NCI-H2029 (cell line): ENCODE measurements around the gene CEP20.
"Not testable (repeated sequence)": the region's sequence is repeated elsewhere in the genome, so short reads cannot be mapped to it uniquely, and the experiment has no call there.

Experiments
- DNase-seq: peaks from one replicate; lab custom pipeline; 2025; lab: John Stamatoyannopoulos, UW

Gene CEP20, protein sequence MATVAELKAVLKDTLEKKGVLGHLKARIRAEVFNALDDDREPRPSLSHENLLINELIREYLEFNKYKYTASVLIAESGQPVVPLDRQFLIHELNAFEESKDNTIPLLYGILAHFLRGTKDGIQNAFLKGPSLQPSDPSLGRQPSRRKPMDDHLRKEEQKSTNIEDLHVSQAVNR

DNA sequence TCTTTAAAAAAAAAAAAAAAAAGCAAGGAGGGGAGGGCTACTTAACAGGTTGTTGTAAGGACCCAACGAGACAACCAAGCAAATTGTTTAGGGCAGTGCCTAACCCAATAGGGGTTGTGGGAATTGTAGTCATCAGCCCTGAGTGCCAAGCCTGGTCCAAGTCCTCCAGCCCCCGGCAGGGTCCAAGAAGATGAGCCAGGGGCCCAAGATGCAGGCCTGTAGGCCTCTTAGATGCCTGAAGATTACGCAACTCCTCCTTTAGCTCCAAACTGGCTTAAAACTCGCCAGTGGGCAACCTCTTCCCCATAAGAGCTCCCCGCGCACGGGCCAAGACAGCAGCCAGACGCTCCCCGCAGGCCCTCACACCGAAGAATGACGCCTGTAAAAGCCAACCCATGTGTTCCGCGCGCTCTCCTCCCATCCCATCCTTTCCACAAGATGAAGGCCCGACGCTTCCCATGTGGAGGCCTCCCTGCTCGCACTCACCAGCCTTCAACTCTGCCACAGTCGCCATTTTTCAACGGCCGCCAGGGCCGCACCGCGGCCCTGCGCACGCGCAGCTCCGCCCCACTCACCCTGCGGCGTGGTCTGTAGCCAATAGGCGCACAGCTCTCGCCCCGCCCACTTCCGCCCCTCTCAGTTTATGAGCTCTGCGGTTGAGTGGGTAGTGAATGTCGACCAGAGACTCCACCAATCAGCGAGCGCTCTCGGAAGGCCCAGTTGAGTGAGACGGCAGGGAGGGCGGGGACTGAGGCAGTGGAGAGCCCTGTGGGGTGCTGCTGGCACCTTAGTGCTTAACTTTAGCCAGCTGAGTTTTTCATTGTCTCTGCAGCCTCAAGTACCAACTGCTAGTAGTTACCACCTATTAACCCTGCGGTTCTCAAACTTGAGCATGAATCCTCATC, at the start of gene CEP20:
CEP20 (minus strand) TSS at position 532 of the 905 bp plus-strand sequence; CDS start at position 514, 18 bp downstream.
- peak; percentile 98 for DNase-seq

DNA sequence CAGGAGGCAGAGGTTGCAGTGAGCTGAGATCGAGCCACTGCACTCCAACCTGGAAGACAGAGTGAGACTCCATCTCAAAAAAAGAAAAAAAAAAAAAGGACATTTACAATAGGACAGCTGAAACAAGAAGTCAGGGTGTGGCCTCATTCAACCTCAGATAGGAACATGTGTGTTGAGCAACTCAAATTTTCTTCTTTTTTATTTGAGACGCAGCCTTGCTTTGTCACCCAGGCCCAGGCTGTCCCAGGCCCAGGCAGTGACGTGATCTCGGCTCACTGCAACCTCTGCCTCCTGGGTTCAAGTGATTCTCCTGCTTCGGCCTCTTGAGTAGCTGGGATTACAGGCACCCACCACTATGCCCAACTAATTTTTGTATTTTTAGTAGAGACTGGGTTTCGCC, 48.4 kb upstream of the CEP20 start:
- DNase-seq: not testable (repeated sequence)

DNA sequence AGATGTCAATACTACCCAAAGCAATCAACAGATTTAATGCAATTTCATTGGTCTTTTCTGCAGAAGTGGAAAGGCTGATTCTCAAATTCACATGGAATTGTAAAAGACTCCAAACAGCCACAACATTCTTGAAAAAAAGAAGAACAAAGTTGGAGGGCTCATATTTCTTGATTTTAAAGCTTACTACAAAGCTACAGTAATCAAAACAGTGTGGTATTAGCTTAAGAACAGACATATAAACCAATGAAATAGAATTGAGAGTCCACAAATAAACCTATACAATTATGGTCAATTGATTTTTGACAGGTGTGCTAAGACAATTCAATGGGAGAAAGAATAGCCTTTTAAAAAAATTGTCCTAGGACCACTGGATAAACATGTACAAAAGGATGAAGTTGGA, 46.6 kb upstream of the CEP20 start:
- DNase-seq: no peak

DNA sequence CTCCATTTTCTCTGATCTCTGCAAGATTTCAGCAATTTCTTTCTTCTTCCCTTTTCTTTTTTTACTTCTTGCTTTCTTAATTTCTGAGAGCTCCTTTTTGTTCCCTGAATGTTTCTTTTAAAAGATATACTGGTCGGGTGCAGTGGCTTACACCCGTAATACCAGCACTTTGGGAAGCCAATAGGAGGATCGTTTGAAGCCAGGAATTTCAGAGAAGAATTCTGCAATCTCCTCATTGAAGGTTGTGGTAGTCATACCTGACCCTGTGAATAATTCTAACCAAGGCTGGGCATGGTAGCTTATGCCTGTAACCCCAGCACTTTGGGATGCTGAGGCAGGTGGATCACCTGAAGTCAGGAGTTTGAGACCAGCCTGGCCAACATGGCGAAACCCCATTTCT, 45.4 kb upstream of the CEP20 start:
- DNase-seq: no peak

DNA sequence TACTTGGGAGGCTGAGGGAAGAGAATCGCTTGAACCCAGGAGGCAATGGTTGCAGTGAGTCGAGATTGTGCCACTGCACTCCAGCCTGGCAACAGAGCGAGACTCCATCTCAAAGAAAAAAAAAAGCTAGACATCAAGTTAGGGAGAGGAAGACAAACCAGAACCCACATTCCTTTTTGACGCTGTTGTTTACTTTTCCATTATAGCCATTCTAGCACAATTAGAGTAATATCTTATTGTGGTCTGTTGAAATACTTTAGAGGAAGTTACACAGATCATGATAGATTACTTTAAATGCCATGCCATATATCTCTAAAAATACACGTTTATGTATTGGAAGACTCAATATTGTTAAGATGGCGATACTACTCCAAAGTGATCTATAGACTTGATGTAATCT, 44.5 kb upstream of the CEP20 start:
- no peak for DNase-seq

DNA sequence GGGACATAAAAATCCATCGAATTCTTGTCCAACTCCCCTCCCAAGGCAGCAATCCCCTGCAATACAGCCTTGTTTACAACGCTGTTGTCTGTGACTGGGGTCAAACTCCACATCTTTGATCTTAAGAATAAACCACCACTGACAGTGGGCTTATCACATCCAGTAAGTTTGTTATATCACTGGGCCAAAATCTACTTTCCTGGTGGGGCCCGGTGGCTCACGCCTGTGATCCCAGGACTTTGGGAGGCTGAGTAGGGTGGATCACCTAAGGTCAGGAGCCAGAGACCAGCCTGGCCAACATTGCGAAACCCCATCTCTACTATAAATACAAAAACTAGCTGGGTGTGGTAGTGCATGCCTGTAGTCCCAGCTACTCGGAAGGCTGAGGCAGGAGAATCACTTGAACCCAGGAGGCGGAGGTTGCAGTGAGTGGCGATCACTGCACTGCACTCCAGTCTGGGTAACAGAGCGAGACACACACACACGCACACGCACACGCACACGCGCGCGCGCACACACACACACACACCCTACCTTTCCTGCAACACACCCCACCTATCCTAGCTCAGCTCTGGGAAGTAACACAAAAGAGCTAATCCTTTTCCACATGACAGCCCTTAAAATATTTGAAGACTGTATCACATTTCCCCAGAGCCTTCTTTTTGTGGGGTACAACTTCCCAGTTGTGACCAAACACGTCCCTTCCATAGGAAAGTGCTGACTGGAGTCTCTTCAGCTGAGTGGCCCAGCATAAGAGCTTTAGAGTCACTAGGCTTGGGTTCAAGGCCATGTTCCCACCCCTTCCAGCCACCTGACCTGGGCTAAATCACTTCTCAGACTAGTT, 40.1 kb upstream of the CEP20 start:
- DNase-seq: no peak

DNA sequence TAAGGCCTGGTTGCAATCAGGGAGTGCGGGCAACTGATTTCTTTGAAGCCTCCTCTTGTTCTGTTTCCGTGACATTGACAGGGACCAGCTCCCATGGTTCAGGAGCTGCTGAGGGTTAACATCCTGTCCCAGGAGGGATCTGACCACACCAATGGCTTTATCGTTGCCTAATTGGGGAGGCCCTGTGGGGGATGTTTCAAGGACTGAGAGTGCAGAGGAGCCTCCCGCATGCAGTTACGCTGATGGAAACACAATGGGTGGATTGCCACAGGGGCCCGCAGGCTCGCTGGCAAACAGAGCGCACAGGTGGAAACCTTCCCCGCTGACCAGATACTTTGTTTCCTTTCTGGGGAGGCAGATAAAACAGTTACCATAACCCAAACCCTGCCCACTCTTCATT, 37.2 kb upstream of the CEP20 start:
- no peak for DNase-seq

DNA sequence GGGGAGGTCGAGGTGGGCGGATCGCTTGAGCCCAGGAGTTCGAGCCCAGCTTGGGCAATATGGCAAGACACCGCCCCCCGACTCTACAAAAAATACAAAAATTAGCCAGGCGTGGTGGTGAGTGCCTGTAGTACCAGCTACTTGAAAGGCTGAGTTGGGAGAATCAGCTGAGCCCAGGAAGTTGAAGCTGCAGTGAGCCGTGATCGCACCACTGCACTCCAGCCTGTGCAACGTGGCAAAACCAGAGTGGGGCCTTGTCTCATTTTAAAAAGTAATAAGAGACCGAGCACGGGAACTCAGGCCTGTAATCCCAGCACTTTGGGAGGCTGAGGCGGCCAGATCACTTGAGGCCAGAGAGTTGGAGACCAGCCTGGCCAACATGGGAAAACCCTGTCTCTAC, 36.6 kb upstream of the CEP20 start:
- no peak for DNase-seq

DNA sequence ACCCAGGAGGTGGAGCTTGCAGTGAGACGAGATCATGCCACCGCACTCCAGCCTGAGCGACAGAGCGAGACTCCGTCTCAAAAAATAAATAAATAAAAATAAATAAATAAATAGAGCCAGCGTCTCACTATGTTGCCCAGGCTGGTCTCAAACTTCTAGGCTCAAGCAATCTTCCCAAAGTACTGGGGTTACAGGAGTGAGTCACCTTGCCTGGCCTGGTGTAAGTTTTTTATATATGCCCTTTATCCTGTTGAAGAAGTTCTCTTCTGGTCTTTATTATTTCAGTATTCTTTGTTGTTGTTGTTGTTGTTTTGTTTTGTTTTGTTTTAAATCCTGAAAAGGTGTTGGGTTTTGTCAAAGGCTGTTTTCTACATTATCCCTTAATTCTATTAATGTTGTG, 30.9 kb upstream of the CEP20 start:
- DNase-seq: no peak

DNA sequence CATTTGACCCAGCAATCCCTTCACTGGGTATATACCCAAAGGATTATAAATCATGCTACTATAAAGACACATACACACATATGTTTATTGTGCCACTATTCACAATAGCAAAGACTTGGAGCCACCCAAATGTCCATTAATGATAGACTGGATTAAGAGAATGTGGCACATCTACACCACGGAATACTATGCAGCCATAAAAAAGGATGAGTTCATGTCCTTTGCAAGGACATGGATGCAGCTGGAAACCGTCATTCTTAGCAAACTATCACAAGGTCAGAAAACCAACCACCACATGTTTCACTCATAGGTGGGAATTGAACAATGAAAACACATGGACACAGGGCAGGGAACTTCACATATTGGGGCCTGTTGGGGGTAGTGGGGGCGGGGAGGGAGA, 29.9 kb upstream of the CEP20 start:
- DNase-seq: not testable (repeated sequence)

DNA sequence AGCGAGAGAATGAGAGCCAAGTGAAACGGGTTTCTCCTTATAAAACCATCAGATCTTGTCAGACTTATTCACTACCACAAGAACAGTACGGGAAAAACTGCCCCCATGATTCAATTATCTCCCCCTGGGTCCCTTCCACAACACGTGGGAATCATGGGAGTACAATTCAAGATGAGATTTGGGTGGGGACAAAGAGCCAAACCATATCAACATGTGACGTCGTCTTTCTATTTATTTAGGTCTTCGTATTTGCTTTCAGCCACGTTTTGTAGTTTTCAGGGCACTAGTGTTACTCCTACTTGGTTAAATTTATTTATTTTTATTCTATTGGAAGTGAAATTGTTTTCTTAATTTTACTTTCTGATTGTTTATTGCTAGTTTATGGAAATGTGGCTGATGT, 27.9 kb upstream of the CEP20 start:
- DNase-seq: no peak

DNA sequence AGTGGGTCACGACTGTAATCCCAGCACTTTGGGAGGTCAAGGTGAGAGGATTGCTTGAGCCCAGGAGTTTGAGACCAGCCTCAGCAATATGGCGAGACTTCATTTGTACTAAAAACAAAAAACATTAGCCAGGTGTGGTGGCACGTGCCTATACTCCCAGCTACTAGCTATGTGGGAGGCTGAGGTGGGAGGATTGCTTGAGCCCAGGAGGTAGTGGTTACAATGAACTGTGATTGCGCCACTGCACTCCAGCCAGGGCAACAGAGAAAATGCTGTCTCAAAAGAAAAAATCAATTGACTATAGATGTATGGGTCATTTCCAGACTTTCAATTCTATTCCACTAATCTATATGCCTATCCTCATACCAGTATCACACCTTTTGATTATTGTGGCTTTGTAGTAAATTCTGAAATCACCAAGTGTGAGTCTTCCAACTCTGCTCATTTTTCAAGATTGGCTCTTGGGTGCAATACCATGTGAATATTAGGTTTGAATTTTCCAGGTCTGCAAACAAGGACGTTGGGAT, 27.2 kb upstream of the CEP20 start:
- no peak for DNase-seq

DNA sequence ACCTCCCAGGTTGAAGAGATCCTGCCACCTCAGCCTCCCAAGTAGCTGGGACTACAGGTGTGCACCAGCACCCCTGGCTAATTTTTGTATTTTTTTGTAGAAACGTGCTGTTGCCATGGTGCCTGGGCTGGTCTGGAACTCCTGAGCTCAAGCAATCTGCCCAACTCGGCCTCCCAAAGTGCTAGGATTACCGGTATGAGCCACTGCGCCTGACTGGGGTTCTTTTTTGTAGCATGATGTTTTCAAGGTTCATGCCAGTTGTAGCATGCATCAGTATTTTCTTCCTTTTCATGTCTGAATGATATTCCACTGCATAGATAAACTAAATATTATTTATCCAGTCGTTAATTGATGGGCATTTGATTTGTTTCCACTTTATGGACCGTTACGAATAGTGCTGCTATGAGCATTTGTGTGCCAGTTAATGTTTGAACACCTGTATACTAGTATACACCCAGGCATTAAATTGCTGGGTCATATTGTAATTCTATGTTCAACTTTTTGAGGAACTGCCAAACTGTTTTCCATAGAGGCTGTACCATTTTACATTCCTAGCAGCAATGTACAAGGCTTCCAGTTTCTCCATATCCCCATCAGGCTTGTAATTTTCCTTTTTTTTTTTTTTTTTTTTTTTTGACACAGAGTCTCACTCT, 24.8 kb upstream of the CEP20 start:
- DNase-seq: no peak

DNA sequence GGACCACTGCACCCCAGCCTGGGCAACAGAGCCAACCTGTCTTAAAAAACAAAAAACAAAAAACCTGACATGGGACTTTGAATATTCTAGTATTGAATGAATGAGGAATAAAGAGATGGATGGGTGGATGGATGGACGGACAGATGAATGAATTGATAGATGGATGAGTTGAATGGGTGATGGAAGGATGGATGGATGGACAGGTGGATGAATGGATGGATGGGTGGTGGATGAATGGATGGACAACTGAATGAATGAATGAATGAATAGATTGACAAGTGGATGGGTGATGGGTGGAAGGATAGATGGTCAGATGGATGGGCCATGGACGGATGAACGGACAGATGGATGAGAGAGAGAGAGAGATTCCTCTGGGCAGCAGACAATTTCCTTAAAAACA, 22.8 kb upstream of the CEP20 start:
- DNase-seq: no peak

DNA sequence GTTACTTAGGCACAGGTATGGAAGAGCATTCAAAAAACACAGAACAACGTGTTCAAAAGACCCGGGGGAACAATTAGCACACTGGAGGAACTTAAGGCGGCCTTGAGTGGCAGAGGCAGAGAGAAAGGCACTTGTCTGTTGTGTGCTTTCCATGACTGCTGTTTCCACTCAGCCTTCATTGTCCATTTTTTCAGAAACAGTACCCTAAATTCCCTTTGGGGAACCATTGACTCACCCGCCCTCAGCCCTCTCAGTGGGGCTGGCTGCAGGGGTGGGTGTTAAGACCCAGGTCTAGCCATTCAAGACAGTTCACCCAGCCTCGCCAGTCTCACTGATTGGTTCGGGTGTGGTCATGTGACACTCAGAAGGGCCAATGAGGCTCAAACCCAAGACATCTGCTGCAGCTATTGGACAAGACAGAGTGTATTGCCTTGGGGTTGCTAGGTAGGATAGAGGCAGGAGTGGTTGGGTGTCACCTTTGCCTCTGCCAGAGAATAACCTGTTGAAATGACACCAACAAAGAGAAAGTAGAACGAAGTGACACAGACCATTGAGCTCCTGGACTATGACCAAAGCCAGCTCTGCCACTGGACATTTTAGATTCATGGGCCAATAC, 19.6 kb upstream of the CEP20 start:
- peak; percentile 94 for DNase-seq

DNA sequence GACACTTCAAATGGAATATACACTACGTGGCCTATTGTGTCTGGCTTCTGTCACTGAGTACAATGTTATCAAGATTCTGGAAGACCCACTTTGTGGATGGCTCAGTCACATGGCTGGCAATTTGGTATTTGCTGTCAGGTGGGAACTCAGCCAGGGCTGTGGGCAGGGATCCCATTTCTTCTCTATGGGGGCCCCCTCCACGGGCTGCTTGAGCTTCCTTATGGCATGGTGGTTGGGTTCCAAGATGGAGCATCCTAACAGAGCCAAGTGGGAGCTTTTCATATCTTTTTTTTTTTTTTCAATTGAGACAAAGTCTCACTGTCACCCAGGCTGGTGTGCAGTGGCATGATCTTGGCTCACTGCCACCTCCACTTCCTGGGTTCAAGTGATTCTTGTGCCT, 18.0 kb upstream of the CEP20 start:
- DNase-seq: no peak

DNA sequence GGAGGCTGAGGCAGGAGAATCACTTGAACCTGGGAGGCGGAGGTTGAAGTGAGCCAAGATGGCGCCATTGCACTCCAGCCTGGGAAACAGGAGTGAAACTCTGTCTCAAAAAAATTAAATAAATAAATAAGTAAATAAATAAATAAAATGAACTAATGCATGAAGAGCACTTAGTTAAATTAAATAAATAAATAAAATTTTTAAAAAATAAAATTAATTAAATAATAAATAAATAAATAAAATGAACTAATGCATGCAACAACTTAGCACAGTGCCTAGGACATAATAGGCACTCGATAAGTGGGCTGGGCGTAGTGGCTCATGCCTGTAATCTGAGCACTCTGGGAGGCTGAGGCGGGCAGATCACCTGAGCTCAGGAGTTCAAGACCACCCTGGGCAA, 15.6 kb upstream of the CEP20 start:
- no peak for DNase-seq

DNA sequence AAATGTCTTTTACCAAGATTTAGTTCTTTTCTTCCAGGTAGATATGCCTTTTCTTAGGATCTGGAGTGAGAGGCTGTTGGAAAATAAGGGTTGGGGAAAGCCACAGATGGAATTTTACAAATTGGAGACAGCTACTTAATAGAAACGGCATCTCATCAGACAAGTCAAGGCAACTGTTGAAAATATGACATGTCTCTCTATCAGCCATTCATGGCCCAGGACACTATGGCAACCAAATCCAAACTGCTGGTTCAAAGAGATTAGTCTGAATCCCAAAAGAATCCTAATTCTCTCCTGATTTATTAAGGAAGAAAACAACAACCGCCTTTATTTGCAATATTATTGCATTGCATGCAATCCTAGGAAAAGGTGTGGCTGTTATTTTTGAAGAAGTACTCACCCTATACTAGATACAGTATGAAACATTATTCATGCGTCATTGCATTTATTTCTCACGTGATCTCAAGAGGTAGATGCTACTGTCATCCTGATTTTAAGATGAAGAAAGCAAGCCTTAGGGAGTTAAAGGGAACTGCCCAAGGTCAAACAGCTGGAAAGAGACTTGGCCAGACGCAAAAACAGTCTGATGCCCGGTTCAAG, 12.6 kb upstream of the CEP20 start:
- DNase-seq: no peak

DNA sequence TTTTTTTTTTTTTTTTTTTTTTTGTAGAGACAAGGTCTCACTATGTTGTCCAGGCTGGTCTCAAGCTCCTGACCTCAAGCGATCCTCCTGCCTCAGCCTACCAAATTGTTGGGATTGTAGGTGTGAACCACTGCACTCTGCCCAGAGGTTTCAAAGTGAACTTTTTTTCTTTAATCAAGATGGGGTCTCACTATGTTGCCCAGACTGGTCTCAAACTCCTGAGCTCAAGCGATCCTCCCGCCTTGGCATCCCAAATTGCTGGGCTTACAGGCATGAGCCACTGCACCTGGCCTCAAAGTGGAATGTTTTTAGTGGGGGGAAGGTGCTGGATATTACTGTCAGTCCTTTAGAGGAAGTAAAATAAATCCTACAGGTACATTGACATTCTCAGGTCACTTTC, 12.0 kb upstream of the CEP20 start:
- DNase-seq: no peak

DNA sequence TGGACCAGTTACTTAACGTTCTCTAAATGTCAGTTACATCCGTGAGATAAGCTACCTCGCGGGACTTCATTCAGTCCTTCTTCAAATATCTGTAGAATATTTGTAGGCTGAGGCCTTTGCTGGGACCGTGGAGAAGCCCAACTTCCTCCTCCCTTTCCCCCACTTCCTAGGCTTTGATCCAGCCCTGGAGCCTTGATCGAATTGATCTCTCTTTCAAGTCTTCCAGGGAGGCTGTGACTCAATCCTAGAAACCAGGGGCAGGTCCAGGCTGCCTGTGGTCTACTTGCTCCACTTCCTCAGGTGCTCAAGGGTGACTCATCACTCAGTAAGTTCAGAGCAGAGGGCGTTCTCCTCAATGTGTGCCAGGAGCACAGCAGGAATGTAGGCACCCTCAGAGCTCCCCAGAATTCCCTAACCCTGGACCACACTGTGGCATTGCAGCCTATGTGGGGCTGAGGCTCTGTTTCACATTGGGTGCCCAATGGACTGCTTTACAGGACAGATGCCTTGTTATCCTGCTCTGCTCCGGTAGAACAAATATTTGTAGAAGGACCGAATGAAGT, 11.2 kb upstream of the CEP20 start:
- no peak for DNase-seq

DNA sequence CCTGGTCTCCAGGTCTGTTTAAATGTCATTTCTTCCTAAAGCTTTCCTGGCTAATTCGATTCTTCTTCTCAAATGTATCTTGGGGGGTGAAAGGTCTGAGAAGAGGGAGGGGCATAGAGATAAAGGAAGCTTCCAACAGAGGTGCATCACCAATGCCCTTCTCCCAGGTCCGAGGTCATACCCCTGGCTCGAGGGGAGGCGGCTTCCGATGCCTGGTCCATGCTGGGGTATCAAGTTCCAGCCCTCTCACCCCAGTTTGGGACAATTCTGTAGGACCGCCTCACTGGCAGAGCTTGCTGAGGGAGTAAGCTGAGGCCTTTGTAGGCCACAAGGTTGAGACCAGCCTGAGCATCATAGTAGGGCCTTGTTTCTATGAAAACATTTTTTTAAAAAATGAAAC, 10.3 kb upstream of the CEP20 start:
- no peak for DNase-seq
